ENCODE data around the gene ACVR1B.

The ACVR1B gene

GRCh38 chr12:52045794-52046199 is 94.3 kb downstream of the ACVR1B start:
- TF ChIP-seq REST (IDR thresholded peaks at IDR 0.05; ENCODE audit: insufficient read depth in 1 of 2, low read depth in 2 of 2, low read length in 2 of 2): no peak
- no peak for TF ChIP-seq FOXP2 (optimal IDR thresholded peaks at IDR 0.05; ENCODE audit: borderline replicate concordance, extremely low read depth, extremely low read length, insufficient read depth)
- TF ChIP-seq TAF1 (IDR thresholded peaks at IDR 0.05; ENCODE audit: borderline replicate concordance, insufficient read depth, low read length): no peak
- TF ChIP-seq SIN3A (IDR thresholded peaks at IDR 0.05; ENCODE audit: borderline replicate concordance, insufficient read depth, low read length): no peak
- TF ChIP-seq POLR2AphosphoS5 (IDR thresholded peaks at IDR 0.05; ENCODE audit: low read depth, low read length): no peak

Data from PFSK-1 (cell line).